Stomach smooth muscle (tissue), 2 donors: Measurements from ENCODE around the gene IREB2.
A peak's percentile ranks its signal among the peaks of the same experiment; 100 is the strongest.

Experiments
- H3K27ac ChIP-seq: one replicate; pipeline ENCODE4 v1.7.0; 2013; ENCODE audit warnings: mild to moderate bottlenecking, low read length, inconsistent platforms
- H3K27me3 ChIP-seq, 2 donors: one replicate each; pipeline ENCODE4 v1.7.0; 2013; ENCODE audit warnings: low read length in 2 of 2; ENCODE audit not compliant: insufficient read depth in 2 of 2, control insufficient read depth in 1 of 2
- H3K36me3 ChIP-seq, 2 donors: one replicate each; pipeline ENCODE4 v1.7.0; 2013; ENCODE audit warnings: low read length in 2 of 2; ENCODE audit not compliant: control insufficient read depth in 2 of 2, insufficient read depth in 2 of 2
- H3K4me1 ChIP-seq: one replicate; pipeline ENCODE4 v1.7.0; 2013; ENCODE audit warnings: low read length; ENCODE audit not compliant: control insufficient read depth, insufficient read depth
- H3K4me3 ChIP-seq, 2 donors: one replicate each; pipeline ENCODE4 v1.7.0; 2013; ENCODE audit warnings: low read length in 2 of 2
- H3K9ac ChIP-seq, 2 donors: one replicate each; pipeline ENCODE4 v1.7.0; 2013; ENCODE audit warnings: low read length in 2 of 2, mild to moderate bottlenecking in 1 of 2
- H3K9me3 ChIP-seq, 2 donors: one replicate each; pipeline ENCODE4 v1.7.0; 2013; ENCODE audit warnings: low read length in 2 of 2; ENCODE audit not compliant: control insufficient read depth in 2 of 2
- donor health status: healthy.
- donor health status: Pancreatic carcinoma.

IREB2 gene

GRCh38 chr15:78437762-78438618 is at the start of gene IREB2:
TSS of gene IREB2 (plus strand) at chr15:78438216. CDS start at chr15:78438338, 122 bp downstream.
- peak within 1 kb of the TSS; percentile 95 for H3K27ac ChIP-seq
- peaks cover 14% of the 10 kb centered on the region for H3K4me1 ChIP-seq
- H3K9ac ChIP-seq, result peak within 1 kb of the TSS; percentile 97 to 99
- H3K36me3 ChIP-seq, result peaks cover 6 to 7% of the 10 kb centered on the region in 2 donors
- H3K4me3 ChIP-seq, result peak within 1 kb of the TSS; percentile 89 to 93
- no peaks in the 10 kb centered on the region for H3K9me3 ChIP-seq
- no peaks in the 10 kb centered on the region for H3K27me3 ChIP-seq

GRCh38 chr15:78388865-78389264 is 49.2 kb upstream of the IREB2 start:
- peaks cover 4% of the 10 kb centered on the region for H3K4me1 ChIP-seq
- H3K9ac ChIP-seq, result no peak overlapping the region
- no peaks in the 10 kb centered on the region for H3K36me3 ChIP-seq
- peaks cover 3 to 14% of the 10 kb centered on the region in 2 donors for H3K27me3 ChIP-seq
- H3K4me3 ChIP-seq, result no peak overlapping the region
- H3K9me3 ChIP-seq, result no peaks in the 10 kb centered on the region
- no peak overlapping the region for H3K27ac ChIP-seq

- Histone ChIP-seq H3K27me3 (peaks cover 2 to 13% of the 10 kb centered on the region in 2 donors), H3K36me3 (no peaks in the 10 kb centered on the region), H3K4me3 (no peak overlapping the region), H3K9me3 (no peaks in the 10 kb centered on the region), H3K9ac (no peak overlapping the region), H3K27ac (no peak overlapping the region), H3K4me1 (peaks cover 4% of the 10 kb centered on the region)
Measured at GRCh38 chr15:78389322-78389721, 48.7 kb upstream of the IREB2 start.

GRCh38 chr15:78389738-78390137 is 48.3 kb upstream of the IREB2 start:
- H3K36me3 ChIP-seq, result no peaks in the 10 kb centered on the region
- H3K4me3 ChIP-seq, result no peak overlapping the region
- H3K9ac ChIP-seq, result no peak overlapping the region
- H3K27me3 ChIP-seq, result peaks cover 2 to 9% of the 10 kb centered on the region in 2 donors
- peaks cover 4% of the 10 kb centered on the region for H3K4me1 ChIP-seq
- no peaks in the 10 kb centered on the region for H3K9me3 ChIP-seq
- no peak overlapping the region for H3K27ac ChIP-seq

- H3K36me3 ChIP-seq, result no peaks in the 10 kb centered on the region
Measured at GRCh38 chr15:78390242-78390641, 47.8 kb upstream of the IREB2 start.

GRCh38 chr15:78390826-78391225 is 47.2 kb upstream of the IREB2 start:
- Histone ChIP-seq H3K4me3 (no peak overlapping the region), H3K9me3 (no peaks in the 10 kb centered on the region), H3K27ac (no peak overlapping the region), H3K9ac (no peak overlapping the region), H3K4me1 (peaks cover 4% of the 10 kb centered on the region), H3K36me3 (no peaks in the 10 kb centered on the region), H3K27me3 (peaks cover 2 to 6% of the 10 kb centered on the region in 2 donors)

More at GRCh38 chr15:78390242-78390641, 47.8 kb upstream of the IREB2 start:
- H3K4me3 ChIP-seq, result no peak overlapping the region
- no peak overlapping the region for H3K9ac ChIP-seq
- peaks cover 4% of the 10 kb centered on the region for H3K4me1 ChIP-seq
- H3K27me3 ChIP-seq, result peaks cover 2 to 6% of the 10 kb centered on the region in 2 donors
- H3K9me3 ChIP-seq, result no peaks in the 10 kb centered on the region
- no peak overlapping the region for H3K27ac ChIP-seq

- Histone ChIP-seq H3K9ac (no peak overlapping the region), H3K4me1 (peaks cover 6% of the 10 kb centered on the region), H3K27ac (no peak overlapping the region), H3K36me3 (no peaks in the 10 kb centered on the region), H3K9me3 (no peaks in the 10 kb centered on the region), H3K27me3 (peaks cover 0 to 3% of the 10 kb centered on the region in 2 donors), H3K4me3 (no peak overlapping the region)
Measured at GRCh38 chr15:78391781-78392180, 46.2 kb upstream of the IREB2 start.

GRCh38 chr15:78392430-78392829 is 45.6 kb upstream of the IREB2 start:
- Histone ChIP-seq H3K27me3 (peaks cover 0 to 3% of the 10 kb centered on the region in 2 donors), H3K4me1 (peaks cover 12% of the 10 kb centered on the region), H3K9me3 (no peaks in the 10 kb centered on the region), H3K4me3 (no peak overlapping the region), H3K9ac (no peak overlapping the region), H3K27ac (no peak overlapping the region), H3K36me3 (no peaks in the 10 kb centered on the region)

GRCh38 chr15:78393137-78393536 is 44.9 kb upstream of the IREB2 start:
- peaks cover 0 to 3% of the 10 kb centered on the region in 2 donors for H3K27me3 ChIP-seq
- H3K9me3 ChIP-seq, result no peaks in the 10 kb centered on the region
- no peak overlapping the region for H3K27ac ChIP-seq
- H3K36me3 ChIP-seq, result no peaks in the 10 kb centered on the region
- H3K4me1 ChIP-seq, result peaks cover 13% of the 10 kb centered on the region
- H3K9ac ChIP-seq, result no peak overlapping the region
- H3K4me3 ChIP-seq, result no peak overlapping the region

- no peak overlapping the region for H3K27ac ChIP-seq
- no peaks in the 10 kb centered on the region for H3K9me3 ChIP-seq
- H3K4me1 ChIP-seq, result peaks cover 13% of the 10 kb centered on the region
- H3K27me3 ChIP-seq, result peaks cover 0 to 3% of the 10 kb centered on the region in 2 donors
- H3K36me3 ChIP-seq, result no peaks in the 10 kb centered on the region
- H3K4me3 ChIP-seq, result no peak overlapping the region
- no peak overlapping the region for H3K9ac ChIP-seq
Measured at GRCh38 chr15:78394026-78394425, 44.0 kb upstream of the IREB2 start.
